ENCODE data around the gene UCP2.

DNA sequence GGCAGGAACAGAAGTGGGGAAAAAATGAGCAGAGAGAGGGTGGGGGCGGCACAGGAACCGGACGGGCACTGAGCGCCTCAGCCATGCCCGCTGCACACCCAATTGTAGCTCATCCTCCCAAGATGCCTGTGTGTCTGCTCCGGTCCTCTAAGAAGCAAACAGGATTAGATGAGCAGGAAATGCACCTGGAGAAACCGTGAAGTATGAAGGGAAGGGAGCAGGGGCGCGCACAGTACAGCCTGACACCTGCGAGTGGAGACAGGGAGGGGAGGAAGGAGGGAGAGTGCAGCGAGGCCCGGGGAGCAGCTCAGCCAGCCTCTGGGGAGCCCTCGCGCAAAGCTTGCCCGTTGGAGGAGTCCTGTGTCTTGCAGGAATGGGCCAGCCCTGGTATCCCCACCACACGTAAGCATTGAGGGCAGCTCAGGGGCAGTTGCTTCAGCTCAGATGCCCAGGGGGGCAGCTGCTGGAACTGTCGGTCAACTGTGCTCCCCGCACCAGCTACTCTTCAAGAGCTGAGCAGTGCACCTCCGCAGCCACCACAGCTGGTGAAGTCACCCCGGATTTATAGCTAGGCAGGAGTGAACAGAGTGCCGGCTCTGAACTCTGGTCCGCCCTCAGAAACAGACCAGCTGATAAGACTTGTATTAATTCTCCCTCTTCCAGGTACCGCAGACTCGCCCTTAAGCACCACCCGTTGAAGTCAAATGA, 24.8 kb downstream of the UCP2 start:
- TF ChIP-seq, protein P1, sequence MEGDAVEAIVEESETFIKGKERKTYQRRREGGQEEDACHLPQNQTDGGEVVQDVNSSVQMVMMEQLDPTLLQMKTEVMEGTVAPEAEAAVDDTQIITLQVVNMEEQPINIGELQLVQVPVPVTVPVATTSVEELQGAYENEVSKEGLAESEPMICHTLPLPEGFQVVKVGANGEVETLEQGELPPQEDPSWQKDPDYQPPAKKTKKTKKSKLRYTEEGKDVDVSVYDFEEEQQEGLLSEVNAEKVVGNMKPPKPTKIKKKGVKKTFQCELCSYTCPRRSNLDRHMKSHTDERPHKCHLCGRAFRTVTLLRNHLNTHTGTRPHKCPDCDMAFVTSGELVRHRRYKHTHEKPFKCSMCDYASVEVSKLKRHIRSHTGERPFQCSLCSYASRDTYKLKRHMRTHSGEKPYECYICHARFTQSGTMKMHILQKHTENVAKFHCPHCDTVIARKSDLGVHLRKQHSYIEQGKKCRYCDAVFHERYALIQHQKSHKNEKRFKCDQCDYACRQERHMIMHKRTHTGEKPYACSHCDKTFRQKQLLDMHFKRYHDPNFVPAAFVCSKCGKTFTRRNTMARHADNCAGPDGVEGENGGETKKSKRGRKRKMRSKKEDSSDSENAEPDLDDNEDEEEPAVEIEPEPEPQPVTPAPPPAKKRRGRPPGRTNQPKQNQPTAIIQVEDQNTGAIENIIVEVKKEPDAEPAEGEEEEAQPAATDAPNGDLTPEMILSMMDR (IDR thresholded peaks at IDR 0.05): no peak
- TF ChIP-seq EP300 (IDR thresholded peaks at IDR 0.05): no peak
